HepG2 (cell line): Measurements from ENCODE around the gene RNF213. TPM values are rescaled to one million over a fixed set of nuclear protein-coding genes. Genes with fewer than 3 reads are reported as not detected.

Experiments
- ATAC-seq: fragments of 200-7000 bp; cut with Tn5 transposase; 3 replicates; pipeline ENCODE4 v1.9.1; 2020; ENCODE audit warnings: mild to moderate bottlenecking, moderate library complexity
- BruUV-seq: library from RNA; stranded (reverse); fragments of 400-500 nt; replicated peaks from 2 replicates; lab custom pipeline; 2021; lab: Mats Ljungman, UMichigan
- CTCF ChIA-PET: fragments of 300-600 bp; formaldehyde crosslinking; extraction: SDS; loops from one replicate; lab custom pipeline; 2021; ENCODE audit warnings: low total read pairs, inconsistent platforms, low intra/inter-chr PET ratio; lab: Yijun Ruan, JAX
- POLR2A ChIA-PET: fragments of 350-600 bp; sonication (Branson Sonifier 250); formaldehyde crosslinking; loops from one replicate; lab custom pipeline; 2020; ENCODE audit warnings: antibody characterized with exemption, inconsistent platforms; lab: Yijun Ruan, JAX
- DNase-seq: peaks from one replicate; pipeline ENCODE4 v3.0.0-alpha.2; 2015; ENCODE audit warnings: low spot score
- FAIRE-seq: peaks from 3 replicates; lab custom pipeline; 2011; peaks lifted over from hg19 to GRCh38; lab: Jason Lieb, UNC
- H2AFZ ChIP-seq: one replicate; pipeline ENCODE4 v1.6.1; 2011; ENCODE audit warnings: low read length, inconsistent platforms
- H3K27ac ChIP-seq: fragments of 300-600 bp; 3 replicates; pipeline ENCODE4 v1.8.0; 2011; ENCODE audit warnings: mixed run types, mild to moderate bottlenecking, mixed read lengths, low read length, inconsistent platforms; ENCODE audit not compliant: insufficient read depth; ENCODE audit errors: extremely low read length
- H3K27me3 ChIP-seq, 2 experiments: fragments of 200-600 bp in 1 of 2; 2 replicates in 1 of 2; 3 replicates in 1 of 2; pipeline versions ENCODE4 v1.6.0 to v1.8.0; 2011; ENCODE audit warnings: low read length in 2 of 2, mild to moderate bottlenecking in 2 of 2, moderate library complexity in 2 of 2, inconsistent platforms in 1 of 2; ENCODE audit not compliant: insufficient read depth in 2 of 2, control insufficient read depth in 1 of 2
- H3K36me3 ChIP-seq, 2 experiments: fragments of 200-600 bp in 1 of 2; replicated peaks in 1 of 2; 2 replicates in 1 of 2; 3 replicates in 1 of 2; pipeline versions ENCODE4 v1.5.1 to v1.8.0; 2011; ENCODE audit warnings: low read length in 2 of 2, inconsistent platforms in 1 of 2; ENCODE audit not compliant: insufficient read depth in 2 of 2, control insufficient read depth in 1 of 2
- H3K4me1 ChIP-seq: 2 replicates; pipeline ENCODE4 v1.5.1; 2012; ENCODE audit warnings: low read length, inconsistent platforms; ENCODE audit not compliant: insufficient read depth
- H3K4me2 ChIP-seq: 2 replicates; pipeline ENCODE4 v1.6.0; 2011; ENCODE audit warnings: low read depth, low read length, inconsistent platforms
- H3K4me3 ChIP-seq, 3 experiments: fragments of 200-600 bp in 1 of 3; sonication (generic), shearing (Covaris generic) in 1 of 3; replicated peaks in 1 of 3; 2 replicates each; pipeline ENCODE4 v1.5.1; 2011 to 2016; ENCODE audit warnings: low read length in 3 of 3, inconsistent platforms in 2 of 3, low read depth in 2 of 3, mild to moderate bottlenecking in 2 of 3, control low read depth in 1 of 3, mixed read lengths in 1 of 3; ENCODE audit not compliant: insufficient read depth in 1 of 3
- H3K79me2 ChIP-seq: one replicate; pipeline ENCODE4 v1.6.1; 2011; ENCODE audit warnings: low read length, inconsistent platforms; ENCODE audit not compliant: insufficient read depth
- H3K9ac ChIP-seq: 2 replicates; pipeline ENCODE4 v1.6.0; 2011; ENCODE audit warnings: mild to moderate bottlenecking, low read depth, low read length, inconsistent platforms; ENCODE audit not compliant: insufficient read depth
- H3K9me3 ChIP-seq: 2 replicates; pipeline ENCODE4 v1.5.1; 2012; ENCODE audit warnings: mild to moderate bottlenecking, low read length
- H4K20me1 ChIP-seq: 2 replicates; pipeline ENCODE4 v1.6.0; 2011; ENCODE audit warnings: inconsistent platforms, mild to moderate bottlenecking, low read length, moderate library complexity; ENCODE audit not compliant: insufficient read depth
- AKAP8 ChIP-seq: sonication (generic); formaldehyde crosslinking; IDR thresholded peaks from 2 replicates; pipeline ENCODE4 v1.5.1; 2020; ENCODE audit warnings: mild to moderate bottlenecking, missing genetic modification reagents
- DBP ChIP-seq: sonication (generic); formaldehyde crosslinking; IDR thresholded peaks from 2 replicates; pipeline ENCODE4 v1.4.0; 2020; ENCODE audit warnings: missing genetic modification reagents; ENCODE audit errors: not compliant biosample characterization
- DMAP1 ChIP-seq: IDR thresholded peaks from 2 replicates; pipeline ENCODE4 v1.6.1; 2016
- DPF2 ChIP-seq: sonication (generic); formaldehyde crosslinking; IDR thresholded peaks from 2 replicates; pipeline ENCODE4 v1.4.0; 2020; ENCODE audit warnings: mild to moderate bottlenecking, low read depth, missing genetic modification reagents, borderline replicate concordance
- EZH2 ChIP-seq: conservative IDR thresholded peaks from 2 replicates; pipeline ENCODE4 v1.6.1; 2012; ENCODE audit warnings: mild to moderate bottlenecking, low read depth, low read length, moderate library complexity
- NR2F1 ChIP-seq, 2 experiments: fragments of 450-650 bp in 1 of 2; formaldehyde crosslinking in 1 of 2; IDR thresholded peaks; 2 replicates each; pipeline versions ENCODE4 v1.5.0 to v1.6.1; 2016 to 2020; ENCODE audit warnings: mild to moderate bottlenecking in 1 of 2, missing compliant biosample characterization in 1 of 2, missing genetic modification reagents in 1 of 2, moderate library complexity in 1 of 2
- SMAD1 ChIP-seq: sonication (generic); formaldehyde crosslinking; IDR thresholded peaks from 2 replicates; pipeline ENCODE4 v1.4.0; 2020; ENCODE audit warnings: missing genetic modification reagents, low read depth, mild to moderate bottlenecking, borderline replicate concordance
- SOX13 ChIP-seq, 3 experiments: fragments of 450-650 bp in 1 of 3; sonication (generic) in 1 of 3; formaldehyde crosslinking in 1 of 3; IDR thresholded peaks in 2 of 3; conservative IDR thresholded peaks in 1 of 3; 2 replicates each; pipeline versions ENCODE4 v1.5.0 to v1.6.1; 2016 to 2020; ENCODE audit warnings: antibody characterized with exemption in 1 of 3, mild to moderate bottlenecking in 1 of 3, missing compliant biosample characterization in 1 of 3, missing genetic modification reagents in 1 of 3, moderate library complexity in 1 of 3
- ZFP90 ChIP-seq: sonication (generic); formaldehyde crosslinking; IDR thresholded peaks from 2 replicates; pipeline ENCODE4 v1.8.0; 2022; ENCODE audit warnings: missing genetic modification reagents, mild to moderate bottlenecking, inconsistent platforms, borderline replicate concordance
- ZFYVE20 ChIP-seq: sonication (generic); formaldehyde crosslinking; IDR thresholded peaks from 2 replicates; pipeline ENCODE4 v1.8.0; 2023; ENCODE audit warnings: low read depth, mild to moderate bottlenecking, moderate library complexity, missing genetic modification reagents, borderline replicate concordance
- ZNF275 ChIP-seq: sonication (generic); formaldehyde crosslinking; IDR thresholded peaks from 2 replicates; pipeline ENCODE4 v1.8.0; 2022; ENCODE audit warnings: missing genetic modification reagents, mild to moderate bottlenecking, inconsistent platforms, borderline replicate concordance
- ZNF34 ChIP-seq: sonication (generic); formaldehyde crosslinking; IDR thresholded peaks from 2 replicates; pipeline ENCODE4 v1.4.0; 2020; ENCODE audit warnings: mild to moderate bottlenecking, missing genetic modification reagents, borderline replicate concordance
- ZSCAN31 ChIP-seq: sonication (generic); formaldehyde crosslinking; IDR thresholded peaks from 2 replicates; pipeline ENCODE4 v1.5.0; 2020; ENCODE audit warnings: low read depth, mild to moderate bottlenecking, missing genetic modification reagents
- WGBS: methylation state at CpG from one replicate; pipeline ENCODE4 v1.1.6; 2017; ENCODE audit warnings: low lambda C conversion rate; 5-methylcytosine and 5-hydroxymethylcytosine counted together
- in situ Hi-C: cut with HindIII; loops from 2 replicates; pipeline ENCODE4 v1.10.0; 2017; ENCODE audit warnings: low pct_unique_long_range_greater_than_20kb; ENCODE audit not compliant: extremely low pct_ligation_motif_present
- intact Hi-C: fragments of 100-400 bp; cut with micrococcal nuclease; formaldehyde crosslinking; loops from one replicate; pipeline ENCODE4 v1.10.0; 2022; ENCODE audit not compliant: unreplicated experiment
- polyA plus RNA-seq, 8 experiments: library from polyadenylated mRNA; depleted of rRNA in 3 of 8; stranded (reverse) in 7 of 8; unstranded in 1 of 8; fragments of >200 nt; fragmentation: Illumina TruSeq in 4 of 8; extraction: Trizol in 4 of 8; gene quantifications; 2 replicates each; pipeline versions ENCODE4 v1.2.1 to v1.2.3, GENCODE V29; 2011 to 2016; ENCODE audit warnings: low read depth in 4 of 8, missing spikeins in 1 of 8, mixed read lengths in 1 of 8; ENCODE audit not compliant: insufficient read depth in 1 of 8
- total RNA-seq, 5 experiments: library from RNA; depleted of rRNA; stranded (reverse); fragments of >200 nt; fragmentation: Illumina TruSeq; extraction: Trizol; gene quantifications; 2 replicates each; pipeline ENCODE4 v1.2.3, GENCODE V29; 2016; ENCODE audit warnings: low read depth in 1 of 5

RNF213 gene
- total and polyA plus RNA-seq, 2 of the 13 experiments (the other 11 are each of a cell fraction or from before 2014, with no cell fraction given): 38.6 to 38.7 TPM

DNA sequence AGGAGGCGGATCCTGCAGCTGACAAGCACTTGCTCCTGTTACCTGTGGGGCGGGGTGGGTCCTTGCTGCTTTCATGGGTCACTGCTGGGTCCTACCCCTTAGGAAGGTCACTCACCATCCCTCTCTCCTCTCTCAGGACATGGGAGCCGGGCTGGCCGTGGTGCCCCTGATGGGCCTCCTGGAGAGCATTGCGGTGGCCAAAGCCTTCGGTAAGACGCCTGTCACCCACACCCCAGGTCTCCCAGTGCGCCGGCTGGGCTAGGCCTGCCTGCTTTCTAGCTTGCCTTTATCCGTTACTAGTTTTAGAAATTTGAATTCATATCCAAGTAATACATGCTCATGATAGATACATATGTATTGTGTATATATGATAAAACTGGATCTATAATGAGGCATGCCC lies 23.3 kb upstream of the RNF213 start:
- H3K27me3 ChIP-seq: no peaks in the 10 kb centered on the region; a peak in 1 of 5 replicates
- TF ChIP-seq EZH2: no peak
- no peak for TF ChIP-seq ZFP90 (CRISPR knock-in tag)
- TF ChIP-seq DPF2: no peak
- TF ChIP-seq AKAP8 (CRISPR knock-in tag): no peak
- no peak for TF ChIP-seq ZNF275 (CRISPR knock-in tag)
- no peak for TF ChIP-seq ZFYVE20 (CRISPR knock-in tag)
- TF ChIP-seq SOX13 (IDR thresholded peaks at IDR 0.05): no peak
- no peak for TF ChIP-seq SOX13 (CRISPR knock-in tag; conservative IDR thresholded peaks at IDR 0.05 in 1 of 2, IDR thresholded peaks at IDR 0.05 in 1 of 2)
- no peak for TF ChIP-seq SMAD1 (CRISPR knock-in tag)
- TF ChIP-seq ZNF34 (CRISPR knock-in tag): no peak
- no peak for TF ChIP-seq DMAP1 (CRISPR knock-in tag)
- TF ChIP-seq DBP (CRISPR knock-in tag): no peak
- no peak for TF ChIP-seq ZSCAN31 (CRISPR knock-in tag)
- no peak for TF ChIP-seq NR2F1 (CRISPR knock-in tag; IDR thresholded peaks at IDR 0.05)
- TF ChIP-seq, all 625 proteins: peak for 0
- Histone ChIP-seq H4K20me1 (no peaks in the 10 kb centered on the region), H3K9ac (no peak overlapping the region), H3K4me3 (no peak overlapping the region), H3K4me1 (no peaks in the 10 kb centered on the region), H2AFZ (no peak overlapping the region), H3K27ac (no peak overlapping the region), H3K9me3 (peaks cover 5% of the 10 kb centered on the region; the same call in 1 of the 2 replicates), H3K4me2 (no peak overlapping the region), H3K79me2 (no peaks in the 10 kb centered on the region), H3K36me3 (peaks cover 9 to 40% of the 10 kb centered on the region in 2 experiments; a peak in 4 of 5 replicates)
- 91% methylated on average over 9 of the region's 10 CpGs for whole genome bisulfite sequencing
- ATAC-seq (no peak), DNase-seq (no peak), FAIRE-seq (no peak)
- intact Hi-C loops (no loop called here), in situ Hi-C loops (no loop called here)
- ChIA-PET POLR2A (interaction anchor here (0.6 kb wide), 1 partner anchor 98 kb away, joined by 3 read pairs; no protein-coding TSS in a partner anchor), CTCF (no interaction called here)
- no TSS peak for BruUV-seq
